ENCODE measurements around the gene FKBP1C. TPM values are rescaled to one million over a fixed set of nuclear protein-coding genes. Genes with fewer than 3 reads are reported as not detected.

The FKBP1C gene
- total RNA-seq, 2 donors from 2014 or later: 0.33 to 0.55 TPM

GRCh38 chr6:63246581-63246980 is 35.3 kb downstream of the FKBP1C start:
- DNase-seq: no peak

GRCh38 chr6:63249875-63250482 is 38.7 kb downstream of the FKBP1C start:
- Histone ChIP-seq H3K4me3 (ENCODE audit: low read length) (no peak overlapping the region), H3K27ac (ENCODE audit: low read depth, low read length) (no peak overlapping the region), H3K4me1 (ENCODE audit: control insufficient read depth, insufficient read depth, low read length) (no peaks in the 10 kb centered on the region), H3K9ac (ENCODE audit: extremely low read depth, low read length, poor library complexity, severe bottlenecking) (no peak overlapping the region), H3K36me3 (ENCODE audit: control insufficient read depth, insufficient read depth, low read length) (no peaks in the 10 kb centered on the region), H3K9me3 (ENCODE audit: control insufficient read depth, low read length) (no peaks in the 10 kb centered on the region), H3K27me3 (ENCODE audit: control insufficient read depth, insufficient read depth, low read length, poor library complexity, severe bottlenecking) (no peaks in the 10 kb centered on the region)
- H3K27ac Mint-ChIP-seq: no peak overlapping the region
- H3K4me1 Mint-ChIP-seq: no peaks in the 10 kb centered on the region
- no peaks in the 10 kb centered on the region for H3K36me3 Mint-ChIP-seq (ENCODE audit: low read depth)
- WGBS, 2 experiments (ENCODE audit: insufficient coverage in 1 of 2, insufficient read length in 1 of 2): 95 to 100% methylated on average over 2 to 3 of the region's 3 CpGs
- no peaks in the 10 kb centered on the region for H3K27me3 Mint-ChIP-seq (ENCODE audit: insufficient read depth)
- no peak for DNase-seq
- TF ChIP-seq CTCF (conservative IDR thresholded peaks at IDR 0.05): no peak
- H3K9me3 Mint-ChIP-seq: peaks cover 8% of the 10 kb centered on the region
- no peak overlapping the region for H3K4me3 Mint-ChIP-seq

More at GRCh38 chr6:63246581-63246980, 35.3 kb downstream of the FKBP1C start:
- Mint-ChIP-seq H3K27ac (no peak overlapping the region), H3K36me3 (ENCODE audit: low read depth) (no peaks in the 10 kb centered on the region), H3K4me3 (no peak overlapping the region), H3K27me3 (ENCODE audit: insufficient read depth) (no peaks in the 10 kb centered on the region), H3K4me1 (no peaks in the 10 kb centered on the region), H3K9me3 (no peaks in the 10 kb centered on the region)
- Histone ChIP-seq H3K9me3 (ENCODE audit: control insufficient read depth, low read length) (no peaks in the 10 kb centered on the region), H3K27ac (ENCODE audit: low read depth, low read length) (no peak overlapping the region), H3K4me1 (ENCODE audit: control insufficient read depth, insufficient read depth, low read length) (no peaks in the 10 kb centered on the region), H3K36me3 (ENCODE audit: control insufficient read depth, insufficient read depth, low read length) (no peaks in the 10 kb centered on the region), H3K4me3 (ENCODE audit: low read length) (no peak overlapping the region), H3K27me3 (ENCODE audit: control insufficient read depth, insufficient read depth, low read length, poor library complexity, severe bottlenecking) (no peaks in the 10 kb centered on the region), H3K9ac (ENCODE audit: extremely low read depth, low read length, poor library complexity, severe bottlenecking) (no peak overlapping the region)
- TF ChIP-seq CTCF (conservative IDR thresholded peaks at IDR 0.05): no peak

DNA sequence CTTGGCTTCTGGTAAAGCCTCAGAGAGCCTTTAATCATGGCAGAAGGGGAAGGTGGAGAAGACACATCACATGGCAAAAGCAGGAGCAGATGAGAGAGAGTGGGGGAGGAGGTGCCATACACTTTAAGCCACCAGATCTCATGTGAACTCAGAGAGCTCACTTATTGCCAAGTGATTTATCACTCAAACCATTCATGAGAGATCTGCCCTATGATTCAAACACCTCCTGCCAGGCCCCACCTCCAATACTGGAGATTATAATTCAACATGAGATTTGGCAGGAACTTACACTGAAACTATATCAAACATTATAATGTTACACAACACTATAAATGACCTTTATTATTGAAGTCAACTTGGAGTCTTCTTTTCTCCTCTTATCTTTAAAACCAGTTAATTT is 47.9 kb downstream of the FKBP1C start:
- no peaks in the 10 kb centered on the region for H3K27me3 ChIP-seq (ENCODE audit: control insufficient read depth, insufficient read depth, low read length, poor library complexity, severe bottlenecking)

More for the DNA sequence above, 47.9 kb downstream of the FKBP1C start:
- no peaks in the 10 kb centered on the region for H3K27me3 Mint-ChIP-seq (ENCODE audit: insufficient read depth)
- Histone ChIP-seq H3K9me3 (ENCODE audit: control insufficient read depth, low read length) (no peaks in the 10 kb centered on the region), H3K27ac (ENCODE audit: low read depth, low read length) (no peak overlapping the region), H3K4me1 (ENCODE audit: control insufficient read depth, insufficient read depth, low read length) (peaks cover 9% of the 10 kb centered on the region), H3K36me3 (ENCODE audit: control insufficient read depth, insufficient read depth, low read length) (no peaks in the 10 kb centered on the region), H3K4me3 (ENCODE audit: low read length) (no peak overlapping the region), H3K9ac (ENCODE audit: extremely low read depth, low read length, poor library complexity, severe bottlenecking) (no peak overlapping the region)
- no peak overlapping the region for H3K4me3 Mint-ChIP-seq
- TF ChIP-seq CTCF (conservative IDR thresholded peaks at IDR 0.05): no peak
- H3K4me1 Mint-ChIP-seq: peaks cover 14% of the 10 kb centered on the region
- no peaks in the 10 kb centered on the region for H3K36me3 Mint-ChIP-seq (ENCODE audit: low read depth)
- DNase-seq: no peak
- no peak overlapping the region for H3K27ac Mint-ChIP-seq
- H3K9me3 Mint-ChIP-seq: peaks cover 3% of the 10 kb centered on the region
